Activated naive CD8-positive, alpha-beta T cell treated with anti-CD3 and anti-CD28 coated beads, Interleukin-2, amount 50 U/mL, for 24 hours (primary cell): ENCODE results near the gene SUN1.
"Not testable (repeated sequence)": the region's sequence is repeated elsewhere in the genome, so short reads cannot be mapped to it uniquely, and the experiment has no call there.

Experiments
- ATAC-seq: fragments of 150-1000 bp; cut with Tn5 transposase; one replicate; pipeline ENCODE4 v1.10.0; 2021
- DNase-seq: peaks from one replicate; pipeline ENCODE4 v3.0.0; 2021
- H3K27ac Mint-ChIP-seq: one replicate; pipeline ENCODE4 v1.8.0; 2021; ENCODE audit warnings: mild to moderate bottlenecking, mixed read lengths
- H3K27me3 Mint-ChIP-seq: one replicate; pipeline ENCODE4 v1.8.0; 2021; ENCODE audit warnings: mixed read lengths
- H3K36me3 Mint-ChIP-seq: one replicate; pipeline ENCODE4 v1.8.0; 2021; ENCODE audit warnings: low read depth, mixed read lengths
- H3K4me1 Mint-ChIP-seq: one replicate; pipeline ENCODE4 v1.8.0; 2021; ENCODE audit warnings: mixed read lengths
- H3K4me3 Mint-ChIP-seq: one replicate; pipeline ENCODE4 v1.8.0; 2021; ENCODE audit warnings: mild to moderate bottlenecking, moderate library complexity, mixed read lengths
- H3K9me3 Mint-ChIP-seq: one replicate; pipeline ENCODE4 v1.8.0; 2021; ENCODE audit warnings: mixed read lengths

SUN1 gene

DNA sequence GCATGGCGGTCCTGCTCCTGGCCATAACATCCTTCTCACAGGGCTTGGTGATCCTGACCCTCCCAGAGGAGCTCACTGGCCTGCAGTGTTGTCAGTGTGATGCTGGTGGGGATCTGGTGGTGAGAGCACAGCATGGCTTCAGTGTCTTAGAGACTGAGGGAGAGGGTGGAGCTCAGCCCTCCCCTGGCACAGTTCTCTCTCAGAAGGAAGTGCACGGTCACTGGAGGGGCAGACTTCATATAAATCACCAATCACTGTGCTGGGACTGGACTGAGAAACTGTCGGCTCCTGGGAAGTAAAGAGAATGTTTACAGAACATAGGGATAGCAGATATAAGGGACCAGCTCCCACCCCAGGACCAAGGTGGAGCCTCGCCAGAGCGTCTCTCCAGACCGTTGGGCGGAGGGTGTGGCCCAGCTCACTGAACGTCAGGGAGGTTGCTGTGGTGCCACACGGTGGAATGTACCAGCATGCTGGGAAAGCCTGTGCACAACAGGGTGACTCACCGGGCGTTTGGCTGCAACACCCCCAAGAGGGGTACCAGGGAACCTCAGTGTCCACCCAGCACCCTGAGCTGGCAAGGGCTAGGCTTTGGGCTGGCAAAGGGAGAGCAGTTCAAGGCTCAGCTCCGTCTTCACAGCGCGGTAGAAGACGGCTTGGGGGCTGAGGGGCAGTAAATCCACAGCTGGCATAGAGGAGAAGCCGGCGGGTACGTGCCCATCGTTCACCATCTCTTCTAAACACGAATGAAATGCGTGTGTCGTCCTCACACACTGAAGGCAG, 35.3 kb downstream of the SUN1 start:
- H3K27ac Mint-ChIP-seq: no peak overlapping the region
- H3K9me3 Mint-ChIP-seq: no peaks in the 10 kb centered on the region
- H3K36me3 Mint-ChIP-seq: peaks cover 32% of the 10 kb centered on the region
- H3K4me3 Mint-ChIP-seq: no peak overlapping the region
- DNase-seq: no peak
- peak; percentile 22 for ATAC-seq
- H3K4me1 Mint-ChIP-seq: peaks cover 11% of the 10 kb centered on the region
- H3K27me3 Mint-ChIP-seq: no peaks in the 10 kb centered on the region

DNA sequence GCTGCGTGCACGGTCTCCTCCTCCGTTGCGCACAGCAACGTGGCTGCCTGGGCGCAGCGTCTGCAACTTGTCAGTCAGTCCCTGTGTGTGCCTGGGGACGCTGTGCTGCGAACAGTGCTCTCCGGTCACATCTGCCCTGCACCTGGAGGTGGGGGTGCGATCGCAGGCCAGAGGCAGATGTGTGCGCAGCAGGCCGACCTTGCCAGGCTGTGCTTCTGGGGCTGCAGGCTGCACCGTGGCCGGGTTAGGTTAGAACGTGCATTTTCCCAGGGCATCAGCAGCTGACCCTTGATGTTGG, 35.9 kb downstream of the SUN1 start:
- Mint-ChIP-seq H3K27ac (no peak overlapping the region), H3K4me3 (no peak overlapping the region), H3K4me1 (peaks cover 13% of the 10 kb centered on the region), H3K36me3 (peaks cover 35% of the 10 kb centered on the region), H3K9me3 (no peaks in the 10 kb centered on the region), H3K27me3 (no peaks in the 10 kb centered on the region)
- DNase-seq: no peak
- ATAC-seq: no peak

- Mint-ChIP-seq H3K27ac (no peak overlapping the region), H3K4me1 (peaks cover 22% of the 10 kb centered on the region), H3K4me3 (no peak overlapping the region), H3K9me3 (no peaks in the 10 kb centered on the region), H3K27me3 (no peaks in the 10 kb centered on the region), H3K36me3 (peaks cover 43% of the 10 kb centered on the region)
- ATAC-seq: no peak
- no peak for DNase-seq
Measured at GRCh38 chr7:869348-869747, 37.1 kb downstream of the SUN1 start.

- Mint-ChIP-seq H3K4me1 (peaks cover 22% of the 10 kb centered on the region), H3K4me3 (no peak overlapping the region), H3K36me3 (peaks cover 33% of the 10 kb centered on the region), H3K27ac (no peak overlapping the region), H3K9me3 (no peaks in the 10 kb centered on the region), H3K27me3 (no peaks in the 10 kb centered on the region)
- no peak for DNase-seq
- ATAC-seq: no peak
Measured at GRCh38 chr7:871900-872537, 39.7 kb downstream of the SUN1 start.

DNA sequence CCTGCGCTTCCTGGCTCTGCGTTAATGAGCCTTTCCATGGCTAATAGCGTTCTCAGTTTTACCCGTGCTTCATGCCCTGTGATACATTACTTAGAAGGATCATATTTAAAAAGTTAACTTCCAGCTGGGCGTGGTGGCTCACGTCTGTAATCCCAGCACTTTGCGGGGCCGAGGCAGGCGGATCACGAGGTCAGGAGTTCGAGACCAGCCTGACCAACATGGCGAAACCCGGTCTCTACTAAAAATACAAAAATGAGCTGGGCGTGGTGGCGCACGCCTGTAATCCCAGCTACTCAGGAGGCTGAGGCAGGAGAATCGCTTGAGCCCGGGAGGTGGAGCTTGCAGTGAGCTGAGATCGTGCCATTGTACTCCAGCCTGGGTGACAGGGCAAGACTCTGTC, 40.4 kb downstream of the SUN1 start:
- H3K36me3 Mint-ChIP-seq: peaks cover 30% of the 10 kb centered on the region
- not testable (repeated sequence) for H3K27ac Mint-ChIP-seq, H3K9me3 Mint-ChIP-seq

DNA sequence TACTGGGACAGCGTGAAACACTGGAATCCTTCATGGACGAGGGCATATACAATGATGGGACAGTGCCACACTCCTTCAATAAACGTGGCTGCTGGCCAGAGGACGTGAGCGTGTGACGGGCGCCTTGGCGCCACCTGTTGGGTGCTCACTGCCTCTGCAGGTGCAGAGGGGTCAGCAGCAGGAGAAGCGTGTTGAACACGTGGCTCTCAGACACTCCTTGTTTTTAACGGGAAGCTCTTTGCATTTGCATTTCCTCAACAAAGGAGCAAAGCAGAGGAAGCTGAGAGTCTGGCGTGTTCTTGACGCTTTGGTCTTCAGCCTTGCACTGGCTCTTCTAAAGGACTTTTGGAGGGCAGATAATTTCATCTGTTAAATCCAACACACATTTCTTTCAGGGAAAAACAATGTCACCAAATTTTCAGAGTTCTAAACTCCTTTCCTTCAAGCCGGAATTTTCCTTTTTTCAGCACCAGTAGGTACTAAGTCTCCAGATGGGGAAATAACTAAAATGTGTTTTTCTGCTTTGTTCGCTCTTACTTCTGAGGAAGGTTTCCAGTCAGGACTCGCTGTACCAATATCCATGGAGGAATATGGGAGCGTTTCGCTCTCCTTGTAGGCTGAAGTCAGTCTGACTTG, 41.2 kb downstream of the SUN1 start:
- ATAC-seq: peak; percentile 48
- Mint-ChIP-seq H3K9me3 (no peaks in the 10 kb centered on the region), H3K27me3 (no peaks in the 10 kb centered on the region), H3K36me3 (peaks cover 30% of the 10 kb centered on the region), H3K4me3 (peak overlapping the region; percentile 24), H3K27ac (peak overlapping the region; percentile 92), H3K4me1 (peaks cover 26% of the 10 kb centered on the region)
- peak; percentile 75 for DNase-seq

More for the DNA sequence above, 40.4 kb downstream of the SUN1 start:
- peaks cover 22% of the 10 kb centered on the region for H3K4me1 Mint-ChIP-seq
- not testable (repeated sequence) for DNase-seq, ATAC-seq, H3K4me3 Mint-ChIP-seq, H3K27me3 Mint-ChIP-seq

- Mint-ChIP-seq H3K27ac (peak overlapping the region; percentile 92), H3K36me3 (peaks cover 31% of the 10 kb centered on the region), H3K4me1 (peaks cover 30% of the 10 kb centered on the region), H3K27me3 (no peaks in the 10 kb centered on the region), H3K9me3 (no peaks in the 10 kb centered on the region), H3K4me3 (no peak overlapping the region)
- ATAC-seq (no peak), DNase-seq (no peak)
Measured at GRCh38 chr7:874031-874749, 41.9 kb downstream of the SUN1 start.

GRCh38 chr7:875051-875450, 42.8 kb downstream of the SUN1 start:
- DNase-seq (no peak), ATAC-seq (no peak)
- Mint-ChIP-seq H3K27ac (peak overlapping the region; percentile 31), H3K27me3 (no peaks in the 10 kb centered on the region), H3K9me3 (no peaks in the 10 kb centered on the region), H3K36me3 (peaks cover 26% of the 10 kb centered on the region), H3K4me3 (no peak overlapping the region), H3K4me1 (peaks cover 29% of the 10 kb centered on the region)

GRCh38 chr7:875476-876076, 43.3 kb downstream of the SUN1 start:
- DNase-seq: peak; percentile 22
- no peak for ATAC-seq
- Mint-ChIP-seq H3K9me3 (no peaks in the 10 kb centered on the region), H3K27me3 (no peaks in the 10 kb centered on the region), H3K4me3 (peak overlapping the region; percentile 11), H3K4me1 (peaks cover 31% of the 10 kb centered on the region), H3K27ac (no peak overlapping the region), H3K36me3 (peaks cover 23% of the 10 kb centered on the region)

GRCh38 chr7:876077-876971, 44.0 kb downstream of the SUN1 start, which contains the start of gene GET4:
Gene GET4 (plus strand): TSS chr7:876554. CDS start chr7:876646, 92 bp downstream.
- peaks cover 28% of the 10 kb centered on the region for H3K4me1 Mint-ChIP-seq
- H3K4me3 Mint-ChIP-seq: peak within 1 kb of the TSS; percentile 91
- DNase-seq (peak; percentile 97), ATAC-seq (peak; percentile 81)
- peak within 1 kb of the TSS; percentile 89 for H3K27ac Mint-ChIP-seq
- H3K27me3 Mint-ChIP-seq: no peaks in the 10 kb centered on the region
- no peaks in the 10 kb centered on the region for H3K9me3 Mint-ChIP-seq
- peaks cover 19% of the 10 kb centered on the region for H3K36me3 Mint-ChIP-seq

- H3K27me3 Mint-ChIP-seq: no peaks in the 10 kb centered on the region
- H3K27ac Mint-ChIP-seq: peak overlapping the region; percentile 89
- peak overlapping the region; percentile 91 for H3K4me3 Mint-ChIP-seq
- no peaks in the 10 kb centered on the region for H3K9me3 Mint-ChIP-seq
- ATAC-seq (peak; percentile 9), DNase-seq (no peak)
- H3K4me1 Mint-ChIP-seq: peaks cover 31% of the 10 kb centered on the region
- H3K36me3 Mint-ChIP-seq: peaks cover 19% of the 10 kb centered on the region
Measured at GRCh38 chr7:876972-877311, 44.7 kb downstream of the SUN1 start.

DNA sequence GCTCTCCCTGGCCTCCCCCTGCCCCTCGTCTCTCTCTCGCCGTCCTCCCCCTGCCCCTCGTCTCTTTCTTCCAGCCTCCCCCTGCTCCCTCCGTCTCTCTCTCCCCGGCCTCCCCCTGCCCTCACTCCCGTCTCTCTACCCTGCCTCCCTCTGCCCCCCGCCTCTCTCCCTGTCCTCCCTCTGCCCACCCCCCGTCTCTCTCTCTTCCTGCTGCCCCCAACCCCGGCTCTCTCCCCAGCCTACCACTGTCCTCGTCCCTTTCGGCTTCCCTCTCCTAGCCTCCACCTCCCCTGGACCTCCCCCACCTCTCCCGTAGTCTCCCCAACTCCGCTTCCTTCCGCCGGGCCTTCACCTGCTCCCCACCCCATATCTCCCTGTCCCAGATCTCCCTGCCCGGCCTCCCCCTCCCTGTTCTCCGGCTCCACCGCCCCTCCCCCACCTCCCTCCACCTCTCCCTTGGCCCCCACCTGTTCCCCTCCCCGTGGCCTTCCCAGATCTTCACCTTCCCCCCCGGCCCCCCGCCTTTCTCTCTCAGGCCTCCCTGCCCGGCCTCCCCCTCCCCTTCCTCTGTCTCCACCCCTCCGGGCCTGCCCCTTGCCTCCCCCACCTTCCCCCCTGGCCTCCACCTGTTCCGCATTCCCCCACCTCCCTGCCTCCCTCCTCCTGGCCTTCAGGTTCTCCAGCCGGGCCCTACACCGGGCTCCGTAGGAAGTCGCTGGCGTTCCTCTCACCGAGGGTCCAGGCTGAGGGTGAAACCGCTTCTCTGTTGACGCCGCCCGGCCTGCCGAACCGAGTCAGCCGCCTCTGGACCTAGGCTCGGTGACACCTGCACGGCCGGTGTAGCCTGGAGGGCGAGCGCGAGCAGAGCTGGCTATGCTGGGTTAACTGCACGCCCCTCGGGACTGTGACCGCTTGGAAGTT, 45.3 kb downstream of the SUN1 start:
- Mint-ChIP-seq H3K36me3 (peaks cover 15% of the 10 kb centered on the region), H3K27ac (peak overlapping the region; percentile 89), H3K9me3 (no peaks in the 10 kb centered on the region), H3K4me1 (peaks cover 34% of the 10 kb centered on the region), H3K27me3 (no peaks in the 10 kb centered on the region), H3K4me3 (peak overlapping the region; percentile 91)
- ATAC-seq (no peak), DNase-seq (peak; percentile 23)

DNA sequence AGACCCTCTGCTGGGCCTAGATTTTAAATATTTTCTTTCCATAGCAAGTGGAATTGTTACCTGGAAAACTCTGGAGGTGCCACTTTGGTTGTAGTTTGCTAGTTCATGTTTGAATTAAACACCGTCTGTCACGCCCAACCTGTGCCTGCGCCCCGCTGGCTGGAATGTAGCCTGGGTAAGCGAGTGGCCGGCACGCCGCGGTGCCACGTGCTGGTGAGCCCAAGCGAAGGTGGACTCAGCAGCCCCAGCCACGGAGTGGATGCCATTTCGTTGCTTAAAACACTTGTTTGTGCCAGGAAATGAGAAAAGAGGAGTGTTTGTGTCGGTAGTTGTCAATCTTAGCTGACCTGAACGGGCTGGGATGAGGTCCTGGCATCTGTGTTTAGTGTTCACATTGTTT, 46.8 kb downstream of the SUN1 start:
- ATAC-seq (no peak), DNase-seq (no peak)
- Mint-ChIP-seq H3K27me3 (no peaks in the 10 kb centered on the region), H3K9me3 (no peaks in the 10 kb centered on the region), H3K4me3 (peak overlapping the region; percentile 39), H3K27ac (no peak overlapping the region), H3K36me3 (peaks cover 3% of the 10 kb centered on the region), H3K4me1 (peaks cover 28% of the 10 kb centered on the region)
